Daoy (cell line): ENCODE data around the gene DCAF4. TPM values are rescaled to one million over a fixed set of nuclear protein-coding genes. Genes with fewer than 3 reads are reported as not detected.

ENCODE experiments used
- total RNA-seq: library from RNA; depleted of rRNA; stranded (reverse); fragments of >200 nt; shearing (Covaris generic); gene quantifications from 2 replicates; pipeline ENCODE4 v1.2.3, GENCODE V29; 2014; rRNA removed

Gene DCAF4
- total RNA-seq, 1 experiment from 2014 or later, result 33.4 TPM

Other genes with a start within 250 kb of the DCAF4 start
- 5.0 and 6.4 TPM in 2 replicates for gene DPF3, start 32.4 kb upstream of the DCAF4 start, total RNA-seq
- 3.8 and 5.3 TPM in 2 replicates for gene ZFYVE1, start 100.6 kb downstream of the DCAF4 start, total RNA-seq
- gene RBM25, start 132.1 kb downstream of the DCAF4 start, total RNA-seq, result 57.4 and 58.1 TPM in 2 replicates
- gene PSEN1, start 210.0 kb downstream of the DCAF4 start, total RNA-seq, result 24.1 and 27.2 TPM in 2 replicates